ENCODE data around the gene FRMPD4. TPM values are rescaled to one million over a fixed set of nuclear protein-coding genes. Genes with fewer than 3 reads are reported as not detected.

Gene FRMPD4
- not detected for total RNA-seq

DNA sequence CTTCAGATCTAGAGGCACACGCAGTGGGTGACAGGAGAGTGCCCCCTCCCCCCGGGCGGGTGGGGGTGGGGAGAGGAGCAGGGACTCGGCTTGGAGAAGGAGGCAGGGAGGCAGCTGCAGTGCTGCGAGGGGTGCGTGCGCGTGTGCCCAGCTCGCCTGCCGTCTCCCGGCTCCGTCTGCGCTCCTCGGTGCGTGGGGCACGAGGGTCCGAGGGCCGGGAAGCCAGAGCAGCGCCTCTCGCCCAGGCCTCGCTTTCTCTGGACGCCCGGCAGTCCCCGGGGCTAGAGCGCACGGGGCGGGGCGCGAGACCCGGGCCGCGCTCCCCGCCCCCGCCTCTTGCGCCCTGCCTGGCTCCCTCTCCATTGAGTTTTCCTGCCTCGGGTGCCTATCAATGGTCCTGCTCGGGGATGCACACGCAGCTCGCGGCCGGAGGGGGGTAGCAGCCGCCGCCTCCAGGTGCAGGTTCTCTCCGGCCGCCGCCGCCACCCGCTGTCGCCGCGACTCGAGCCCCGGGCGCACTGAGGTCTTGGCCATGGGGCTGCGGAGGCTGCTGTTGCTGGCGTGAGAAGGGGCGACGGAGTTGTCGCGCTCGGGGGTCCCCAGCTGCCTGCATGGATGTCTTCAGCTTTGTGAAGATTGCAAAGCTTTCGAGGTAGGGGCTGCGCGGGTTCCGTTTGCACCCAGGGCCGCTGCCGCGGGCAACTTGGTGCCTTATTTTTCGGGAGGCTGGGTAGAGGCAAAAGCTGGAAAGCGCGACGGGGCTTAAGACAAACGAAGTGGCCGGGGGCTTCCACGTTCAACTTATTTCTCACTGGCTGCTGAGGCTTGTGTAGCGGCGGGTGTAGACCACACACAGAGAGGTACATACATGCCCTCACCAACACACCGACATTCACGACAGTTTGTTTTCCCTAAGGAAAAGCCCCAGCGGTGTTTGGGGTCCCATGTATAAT lies at the start of gene FRMPD4:
TSS of gene FRMPD4 (plus strand) at position 113 of the 953 bp plus-strand sequence. CDS start at position 612, 499 bp downstream.
- H3K36me3 Mint-ChIP-seq (ENCODE audit: low read depth) = no peaks in the 10 kb centered on the region
- H3K9me3 Mint-ChIP-seq = no peaks in the 10 kb centered on the region
- ChIA-PET POLR2A (no interaction called here), CTCF (no interaction called here)
- DNase-seq (no peak), ATAC-seq (no peak)
- H3K4me1 Mint-ChIP-seq (ENCODE audit: low read depth) = peaks cover 2% of the 10 kb centered on the region
- H3K27ac Mint-ChIP-seq = no peak within 1 kb of the TSS
- peaks cover 15% of the 10 kb centered on the region for H3K27me3 Mint-ChIP-seq
- intact Hi-C loops (cut with micrococcal nuclease) = no loop called here
- H3K4me3 Mint-ChIP-seq = no peak within 1 kb of the TSS
- no peak for TF ChIP-seq CTCF (IDR thresholded peaks at IDR 0.05)

- CTCF ChIA-PET = no interaction called here
- POLR2A ChIA-PET = no interaction called here
- ATAC-seq (no peak), DNase-seq (no peak)
- H3K36me3 Mint-ChIP-seq (ENCODE audit: low read depth) = no peaks in the 10 kb centered on the region
- no peak overlapping the region for H3K4me3 Mint-ChIP-seq
- H3K27ac Mint-ChIP-seq = no peak overlapping the region
- no peaks in the 10 kb centered on the region for H3K9me3 Mint-ChIP-seq
- H3K4me1 Mint-ChIP-seq (ENCODE audit: low read depth) = no peaks in the 10 kb centered on the region
- no peak for TF ChIP-seq CTCF (IDR thresholded peaks at IDR 0.05)
- no peaks in the 10 kb centered on the region for H3K27me3 Mint-ChIP-seq
- intact Hi-C loops (cut with micrococcal nuclease) = no loop called here
Measured at GRCh38 chrX:12089740-12090139, 48.5 kb upstream of the FRMPD4 start.

DNA sequence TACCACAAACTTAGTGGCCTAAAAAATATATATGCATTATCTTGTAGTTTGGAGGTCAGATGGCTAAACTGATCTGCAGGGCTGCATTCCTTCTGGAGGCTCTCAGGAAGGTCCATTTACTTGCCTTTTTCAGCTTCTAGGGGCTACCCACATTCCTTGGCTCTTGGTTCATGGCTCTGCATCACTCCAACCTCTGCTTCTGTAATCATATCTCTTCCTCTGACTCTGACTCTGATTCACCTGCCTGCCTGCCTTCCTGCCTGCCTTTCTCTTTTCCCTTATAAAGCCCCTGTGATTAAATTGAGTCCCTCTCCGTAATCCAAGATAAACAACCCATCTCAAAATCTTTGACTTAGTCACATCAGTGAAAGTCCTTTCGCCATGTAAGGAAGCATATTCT lies 25.0 kb upstream of the FRMPD4 start:
- no peak for ATAC-seq
- no peak for DNase-seq
- no peaks in the 10 kb centered on the region for H3K36me3 Mint-ChIP-seq (ENCODE audit: low read depth)
- H3K4me3 Mint-ChIP-seq = no peak overlapping the region
- H3K27me3 Mint-ChIP-seq = no peaks in the 10 kb centered on the region
- H3K27ac Mint-ChIP-seq = no peak overlapping the region
- POLR2A ChIA-PET = no interaction called here
- H3K4me1 Mint-ChIP-seq (ENCODE audit: low read depth) = no peaks in the 10 kb centered on the region
- no peak for TF ChIP-seq CTCF (IDR thresholded peaks at IDR 0.05)
- intact Hi-C loops (cut with micrococcal nuclease) = no loop called here
- H3K9me3 Mint-ChIP-seq = no peaks in the 10 kb centered on the region
- CTCF ChIA-PET = no interaction called here

DNA sequence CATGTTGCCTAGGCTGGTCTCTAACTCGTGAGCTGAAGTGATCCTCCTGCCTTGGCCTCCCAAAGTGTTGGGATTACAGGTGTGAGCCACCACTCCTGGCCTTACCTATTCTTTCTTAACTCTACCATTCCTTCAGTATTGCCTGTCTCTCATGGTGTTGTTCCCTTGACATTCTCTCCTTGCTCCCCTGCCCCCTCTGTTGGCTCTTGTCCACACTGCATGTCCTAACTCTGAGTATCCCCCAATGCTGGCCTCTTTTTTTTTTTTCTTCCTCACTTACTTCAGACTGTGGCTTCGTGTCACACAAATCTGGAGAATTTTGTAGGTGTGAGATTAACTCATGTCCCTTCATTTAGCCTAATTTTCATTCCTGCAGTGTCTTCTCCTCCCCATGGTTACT lies 22.9 kb upstream of the FRMPD4 start:
- H3K4me3 Mint-ChIP-seq = no peak overlapping the region
- H3K27ac Mint-ChIP-seq = no peak overlapping the region
- intact Hi-C loops (cut with micrococcal nuclease) = no loop called here
- H3K9me3 Mint-ChIP-seq = no peaks in the 10 kb centered on the region
- POLR2A ChIA-PET = no interaction called here
- H3K27me3 Mint-ChIP-seq = no peaks in the 10 kb centered on the region
- no peaks in the 10 kb centered on the region for H3K36me3 Mint-ChIP-seq (ENCODE audit: low read depth)
- no peak for ATAC-seq
- no peaks in the 10 kb centered on the region for H3K4me1 Mint-ChIP-seq (ENCODE audit: low read depth)
- no peak for TF ChIP-seq CTCF (IDR thresholded peaks at IDR 0.05)
- no peak for DNase-seq
- CTCF ChIA-PET = no interaction called here

- ATAC-seq (no peak), DNase-seq (no peak)
- CTCF ChIA-PET = no interaction called here
- Mint-ChIP-seq H3K36me3 (ENCODE audit: low read depth) (no peaks in the 10 kb centered on the region), H3K27me3 (no peaks in the 10 kb centered on the region), H3K4me1 (ENCODE audit: low read depth) (no peaks in the 10 kb centered on the region), H3K9me3 (no peaks in the 10 kb centered on the region), H3K4me3 (no peak overlapping the region), H3K27ac (no peak overlapping the region)
- no peak for TF ChIP-seq CTCF (IDR thresholded peaks at IDR 0.05)
- POLR2A ChIA-PET = no interaction called here
- intact Hi-C loops (cut with micrococcal nuclease) = no loop called here
Measured at GRCh38 chrX:12118134-12118533, 20.1 kb upstream of the FRMPD4 start.

Data from activated CD8-positive, alpha-beta T cell treated with anti-CD3 and anti-CD28 coated beads for 36 hours (primary cell).